GM19328 (cell line): ENCODE data around the gene DCAF12.
"Not testable (repeated sequence)": the region's sequence is repeated elsewhere in the genome, so short reads cannot be mapped to it uniquely, and the experiment has no call there.

Experiments used
- ATAC-seq: cut with Tn5 transposase; IDR thresholded peaks from one replicate; pipeline ENCODE4 v1.9.1; 2021; ENCODE audit warnings: mild to moderate bottlenecking, moderate library complexity; ENCODE audit not compliant: unreplicated experiment

DCAF12 gene

GRCh38 chr9:34126207-34127034 is at the start of gene DCAF12:
Gene DCAF12 (minus strand): TSS chr9:34126698. CDS start chr9:34126431, 267 bp downstream.
- ATAC-seq = peak; percentile 76

- no peak for ATAC-seq
Measured at GRCh38 chr9:34176089-34176488, 49.6 kb upstream of the DCAF12 start.

GRCh38 chr9:34171753-34172535 is 45.4 kb upstream of the DCAF12 start:
- no peak for ATAC-seq

GRCh38 chr9:34170237-34170991 is 43.9 kb upstream of the DCAF12 start:
- ATAC-seq = no peak

- no peak for ATAC-seq
Measured at GRCh38 chr9:34169125-34169524, 42.6 kb upstream of the DCAF12 start.

- no peak for ATAC-seq
Measured at GRCh38 chr9:34163434-34163833, 36.9 kb upstream of the DCAF12 start.

- no peak for ATAC-seq
Measured at GRCh38 chr9:34158362-34158869, 31.9 kb upstream of the DCAF12 start.

- no peak for ATAC-seq
Measured at GRCh38 chr9:34157898-34158297, 31.4 kb upstream of the DCAF12 start.

- ATAC-seq = no peak
Measured at GRCh38 chr9:34157318-34157717, 30.8 kb upstream of the DCAF12 start.

- no peak for ATAC-seq
Measured at GRCh38 chr9:34154057-34154456, 27.6 kb upstream of the DCAF12 start.

- ATAC-seq = no peak
Measured at GRCh38 chr9:34151398-34151797, 24.9 kb upstream of the DCAF12 start.

- ATAC-seq = no peak
Measured at GRCh38 chr9:34145165-34145564, 18.7 kb upstream of the DCAF12 start.

- ATAC-seq = no peak
Measured at GRCh38 chr9:34143116-34143515, 16.6 kb upstream of the DCAF12 start.

- no peak for ATAC-seq
Measured at GRCh38 chr9:34140853-34141252, 14.4 kb upstream of the DCAF12 start.

GRCh38 chr9:34139477-34140146 is 13.1 kb upstream of the DCAF12 start:
- no peak for ATAC-seq

GRCh38 chr9:34138644-34139043 is 12.1 kb upstream of the DCAF12 start:
- ATAC-seq = not testable (repeated sequence)

- no peak for ATAC-seq
Measured at GRCh38 chr9:34134521-34134920, 8.0 kb upstream of the DCAF12 start.

- no peak for ATAC-seq
Measured at GRCh38 chr9:34133436-34133949, 7.0 kb upstream of the DCAF12 start.

GRCh38 chr9:34131571-34131970 is 5.1 kb upstream of the DCAF12 start:
- no peak for ATAC-seq
